Measurements from ENCODE around the gene PRKCA.
"Not testable (repeated sequence)": the region's sequence is repeated elsewhere in the genome, so short reads cannot be mapped to it uniquely, and the experiment has no call there.

The PRKCA gene

DNA sequence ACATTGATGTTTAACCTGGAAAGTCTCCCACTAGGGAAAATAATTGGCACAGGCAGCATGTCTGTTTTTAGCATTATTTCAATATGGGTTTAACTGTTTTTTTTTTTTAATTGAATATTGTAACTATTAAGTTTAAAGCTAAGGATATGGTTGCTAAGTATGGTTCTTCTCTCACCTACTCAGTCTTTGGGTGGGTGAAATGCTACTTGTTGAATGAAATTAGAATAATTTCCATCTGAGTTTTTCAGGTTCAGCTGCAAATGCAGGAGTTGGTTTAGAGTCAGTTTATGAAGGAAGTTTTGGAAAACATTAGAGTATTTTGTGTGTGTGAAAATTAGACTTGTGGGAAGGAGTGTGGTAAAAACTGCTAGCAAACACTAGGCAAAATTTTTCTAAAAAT lies 93.5 kb downstream of the PRKCA start:
- no peak for DNase-seq

DNA sequence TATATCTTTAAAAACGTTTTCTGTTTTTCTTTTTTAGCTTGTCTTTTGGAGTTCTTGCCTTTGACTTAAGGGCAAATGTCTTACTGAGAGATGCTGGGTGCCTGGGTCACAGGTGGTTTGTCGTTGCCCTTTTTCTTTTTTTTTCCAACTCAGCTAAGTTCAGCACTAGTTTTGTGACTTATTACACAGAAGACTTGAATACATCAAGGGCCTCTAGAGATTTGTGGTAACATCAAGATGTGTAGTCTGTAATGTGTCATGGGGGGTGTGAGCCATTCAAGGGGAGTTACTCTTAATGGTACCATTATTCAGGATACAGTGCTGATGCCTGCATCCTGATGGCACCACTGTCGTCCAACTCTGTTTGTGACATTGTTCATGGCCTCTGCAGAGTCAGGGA lies 95.1 kb downstream of the PRKCA start:
- DNase-seq, result no peak

DNA sequence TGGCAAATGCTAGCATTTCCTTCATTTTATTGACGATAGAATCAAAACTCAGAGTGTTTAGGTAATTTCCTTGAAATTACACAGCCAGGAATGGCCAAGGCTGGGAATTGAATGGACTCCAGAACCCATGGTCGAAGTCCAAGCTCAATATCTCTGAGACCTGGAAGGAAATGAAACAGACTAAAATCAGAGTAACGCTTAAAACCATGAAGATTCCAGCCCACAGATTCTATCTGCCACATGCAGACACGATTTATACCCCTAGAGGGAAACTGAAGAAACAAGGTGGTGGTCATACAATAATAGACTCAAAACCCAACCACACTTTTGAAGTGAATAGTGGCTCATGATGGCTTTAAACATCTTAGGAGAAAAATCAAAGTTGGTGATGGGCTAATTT lies 95.6 kb downstream of the PRKCA start:
- DNase-seq, result no peak

DNA sequence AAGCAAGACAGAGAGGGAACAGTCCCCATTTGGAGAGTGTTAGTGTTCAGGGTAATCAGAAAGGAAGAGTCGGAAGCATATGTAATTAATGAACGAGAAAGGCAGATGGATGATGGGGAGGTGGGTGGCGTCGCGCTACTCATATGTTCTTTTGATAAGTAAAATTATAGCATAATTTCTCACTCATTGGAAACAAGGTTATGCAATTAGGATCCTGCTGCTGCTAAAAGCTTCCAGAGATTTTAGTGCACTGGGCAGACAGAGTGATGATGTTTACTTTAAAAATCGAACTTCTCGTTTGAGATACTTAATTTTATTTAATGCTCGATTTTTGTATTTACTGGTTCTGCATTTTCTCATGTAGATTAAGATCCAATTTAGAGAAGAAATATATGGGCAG lies 96.2 kb downstream of the PRKCA start:
- DNase-seq, result no peak

DNA sequence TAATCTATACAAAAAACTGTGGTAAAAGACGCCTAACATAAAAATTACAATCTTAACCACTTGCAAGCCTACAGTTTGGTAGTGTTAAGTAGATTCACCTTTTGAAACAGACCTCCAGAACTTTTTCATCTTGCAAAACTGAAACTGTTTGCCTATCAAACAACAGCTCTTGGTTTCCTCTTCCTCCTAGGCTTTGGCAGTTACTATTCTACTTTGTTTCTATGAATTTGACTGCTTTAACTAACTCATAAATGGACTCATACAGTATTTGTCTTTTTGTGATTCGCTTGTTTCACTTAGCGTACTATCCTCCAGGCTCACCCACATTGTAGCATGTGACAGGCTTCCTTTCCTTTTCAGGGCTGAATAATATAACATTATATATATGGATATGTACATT lies 97.0 kb downstream of the PRKCA start:
- no peak for DNase-seq

DNA sequence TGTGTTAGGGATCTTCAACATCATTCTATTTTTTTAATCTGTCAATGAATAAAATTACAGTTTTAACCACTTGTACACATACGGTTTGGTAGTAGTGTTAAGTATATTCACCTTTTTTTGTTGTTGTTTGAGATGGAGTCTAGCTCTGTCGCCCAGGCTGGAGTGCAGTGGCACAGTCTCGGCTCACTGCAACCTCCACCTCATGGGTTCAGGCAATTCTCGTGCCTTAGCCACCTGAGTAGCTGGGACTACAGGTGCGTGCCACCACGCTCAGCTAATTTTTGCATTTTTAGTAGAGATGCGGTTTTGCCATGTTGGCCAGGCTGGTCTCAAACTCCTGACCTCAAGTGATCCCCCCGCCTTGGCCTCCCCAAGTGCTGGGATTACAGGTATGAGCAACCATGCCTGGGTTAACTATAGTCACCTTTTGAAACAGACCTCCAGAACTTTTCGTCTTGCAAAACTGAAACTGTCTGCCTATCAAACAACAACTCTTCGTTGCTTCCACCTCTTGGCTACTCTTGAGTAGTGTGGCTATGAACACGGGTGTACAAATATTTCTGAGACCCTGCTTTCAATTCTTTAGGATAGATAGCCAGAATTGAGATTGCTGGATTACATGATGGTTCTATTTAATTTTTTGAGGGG lies 97.8 kb downstream of the PRKCA start:
- DNase-seq, result not testable (repeated sequence)

DNA sequence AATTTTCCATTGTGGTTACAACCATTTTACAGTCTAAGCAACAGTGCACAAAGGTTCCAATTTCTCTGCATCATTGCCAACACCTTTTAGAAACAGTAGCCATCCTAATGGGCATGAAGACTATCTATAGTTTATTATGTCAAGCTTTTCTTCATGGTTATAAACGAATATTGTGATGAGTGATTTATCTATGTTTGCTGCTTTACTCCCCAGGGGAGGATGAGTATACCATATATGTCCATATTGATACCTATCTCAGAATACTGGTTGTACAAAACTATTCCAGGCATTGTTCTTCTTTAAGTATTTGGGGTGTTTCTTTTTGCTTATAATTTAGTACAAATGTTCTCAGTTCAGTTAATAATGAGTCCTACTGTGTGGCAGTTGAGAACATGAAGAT lies 98.3 kb downstream of the PRKCA start:
- DNase-seq, result no peak

DNA sequence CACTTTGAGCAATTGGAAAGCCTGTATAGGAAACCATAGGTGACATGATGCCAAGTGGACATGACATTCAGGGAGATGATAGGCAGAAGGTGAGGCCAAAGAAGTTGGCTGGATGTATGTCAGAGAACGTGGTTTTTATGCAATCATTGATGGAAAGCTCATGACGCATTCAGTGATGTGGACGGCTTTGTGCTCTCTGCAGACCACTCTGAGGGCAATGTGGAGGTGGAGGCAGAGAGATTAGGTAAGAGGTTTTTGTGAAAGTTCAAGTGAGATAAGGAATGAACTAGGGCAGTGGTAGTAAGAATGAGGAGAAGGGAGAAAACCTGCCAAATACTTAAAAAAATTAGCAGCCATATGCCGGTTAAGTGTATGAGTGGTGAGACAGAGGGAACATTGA lies 99.0 kb downstream of the PRKCA start:
- no peak for DNase-seq

DNA sequence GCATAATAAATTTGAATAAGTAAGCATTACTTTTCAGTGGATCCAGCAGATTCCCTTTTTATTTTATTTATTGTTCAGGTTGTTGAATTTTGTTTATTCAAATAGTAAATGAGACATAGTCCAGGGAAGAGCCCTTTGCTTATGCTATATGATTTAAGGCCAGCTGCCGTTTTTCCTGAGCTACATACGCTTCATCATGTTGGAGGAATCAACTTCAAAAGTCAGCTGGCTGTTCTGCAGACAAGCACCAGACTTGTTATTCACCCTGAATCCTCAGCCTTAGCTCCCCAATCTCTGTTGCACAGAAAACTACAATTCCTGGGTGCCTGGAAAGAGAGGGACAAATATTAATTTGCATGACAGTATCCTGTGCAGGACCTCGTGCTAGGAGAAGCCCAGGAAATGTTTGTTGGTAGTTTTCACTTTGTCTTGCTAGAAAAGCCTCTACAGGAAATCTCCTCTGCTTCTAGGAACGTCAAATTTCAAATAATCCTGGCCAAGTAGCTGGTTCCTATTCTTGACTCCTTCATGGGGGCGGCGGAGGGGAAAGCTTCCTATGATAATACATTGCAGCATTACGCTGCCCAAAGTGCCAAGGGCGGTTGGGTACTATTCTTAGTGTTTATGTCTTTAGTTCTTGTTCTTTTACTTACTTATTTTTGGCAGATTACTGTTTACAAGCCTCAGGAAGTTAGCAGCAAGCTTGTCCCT lies 101.6 kb downstream of the PRKCA start:
- no peak for DNase-seq

DNA sequence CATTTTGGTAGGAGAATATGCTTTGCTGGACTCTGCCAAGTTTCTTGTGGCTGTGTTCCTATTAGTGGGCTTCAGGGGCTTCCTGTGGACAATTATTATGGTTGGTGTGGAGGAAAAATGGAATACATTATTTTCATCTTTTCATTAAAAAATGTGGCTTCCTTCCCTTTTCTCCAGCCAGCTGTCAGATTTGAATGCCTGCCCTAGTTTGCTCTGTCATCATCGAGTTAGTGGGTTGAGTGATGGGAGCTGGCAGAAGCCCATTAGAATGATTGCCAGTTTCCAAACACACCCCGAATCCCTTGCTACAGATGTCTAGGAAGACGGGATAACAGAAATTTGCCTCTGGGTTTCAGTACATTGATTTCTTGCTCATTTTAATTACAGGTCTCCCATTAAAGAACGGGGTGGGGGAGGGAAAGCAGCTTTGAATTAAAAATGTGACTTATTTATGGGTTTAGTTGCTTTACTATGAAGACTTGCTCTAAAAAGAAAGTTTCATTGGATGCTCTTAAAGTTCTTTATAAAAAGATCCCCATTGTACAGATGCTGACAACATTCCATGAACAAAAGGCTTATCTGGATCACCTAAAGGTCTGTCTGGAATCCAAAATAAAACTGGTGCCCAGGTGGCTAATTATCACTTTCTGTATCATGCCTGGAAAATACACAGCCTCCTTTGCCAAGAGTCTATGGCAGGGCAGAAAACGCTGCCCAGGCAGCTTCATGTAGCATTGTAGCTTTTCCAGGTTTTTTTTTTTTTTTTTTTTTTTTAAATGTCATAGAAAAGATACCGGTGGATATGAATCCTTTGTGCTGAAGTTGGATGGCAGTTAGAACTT lies 103.6 kb downstream of the PRKCA start:
- DNase-seq, result no peak

DNA sequence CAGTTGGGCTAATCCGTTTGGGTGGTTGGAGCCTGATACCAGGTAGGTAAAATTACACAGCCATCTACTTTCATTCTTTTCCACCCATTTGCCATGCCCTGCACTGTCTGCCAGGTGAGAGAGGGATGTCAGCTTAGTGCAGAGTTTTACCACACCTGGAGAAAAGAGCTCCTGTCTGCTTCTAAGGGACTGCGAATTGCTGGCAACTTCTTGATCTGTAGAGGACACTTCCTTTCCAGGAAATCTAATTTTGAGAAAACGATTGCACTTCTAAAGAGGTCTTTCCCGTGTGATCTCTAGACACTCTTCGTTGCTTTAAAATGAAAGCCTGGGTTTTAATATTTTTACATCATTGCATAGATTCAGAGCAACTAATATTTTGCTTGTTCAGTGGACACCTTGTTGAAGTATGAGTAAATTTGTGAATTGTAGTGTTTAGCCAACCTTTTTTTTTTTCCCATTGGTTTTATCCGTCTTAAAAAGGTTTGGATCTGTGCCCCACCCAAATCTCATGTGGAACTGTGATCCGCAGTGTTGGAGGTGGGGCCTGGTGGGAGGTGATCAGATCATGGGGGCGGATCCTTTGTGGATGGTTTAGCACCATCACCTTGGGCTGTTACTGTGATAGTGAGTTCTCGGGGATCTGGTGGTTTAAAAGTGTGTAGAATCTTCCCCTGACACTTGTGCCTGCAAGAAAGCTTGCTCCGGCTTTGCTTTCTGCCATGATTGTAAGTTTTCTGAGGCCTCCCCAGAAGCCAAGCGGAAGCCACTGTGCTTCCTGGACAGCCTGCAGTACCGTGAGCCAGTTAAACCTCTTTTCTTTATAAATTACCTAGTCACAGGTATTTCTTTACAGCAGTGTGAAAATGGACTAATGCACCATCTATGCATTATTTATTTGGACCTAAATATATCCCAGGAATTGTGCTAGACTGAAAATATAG lies 104.6 kb downstream of the PRKCA start:
- no peak for DNase-seq

DNA sequence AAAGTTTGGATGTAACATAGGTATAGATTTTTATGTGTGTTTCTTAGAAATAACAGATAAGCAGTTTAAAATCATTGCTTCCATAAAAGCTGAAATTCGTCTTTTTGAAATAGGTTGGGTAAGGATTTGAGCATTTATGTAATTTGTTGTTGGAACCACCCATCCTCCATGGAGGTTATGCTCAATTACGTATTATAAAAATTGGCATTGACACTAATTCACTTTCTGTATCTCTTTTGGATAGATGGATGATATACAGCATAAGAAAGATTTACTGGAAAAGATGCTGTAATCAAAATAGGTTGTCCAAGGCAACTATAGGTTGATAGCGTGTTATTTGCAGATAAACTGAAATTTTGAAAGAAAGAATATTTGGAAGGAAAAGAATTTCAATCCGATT lies 105.5 kb downstream of the PRKCA start:
- no peak for DNase-seq

DNA sequence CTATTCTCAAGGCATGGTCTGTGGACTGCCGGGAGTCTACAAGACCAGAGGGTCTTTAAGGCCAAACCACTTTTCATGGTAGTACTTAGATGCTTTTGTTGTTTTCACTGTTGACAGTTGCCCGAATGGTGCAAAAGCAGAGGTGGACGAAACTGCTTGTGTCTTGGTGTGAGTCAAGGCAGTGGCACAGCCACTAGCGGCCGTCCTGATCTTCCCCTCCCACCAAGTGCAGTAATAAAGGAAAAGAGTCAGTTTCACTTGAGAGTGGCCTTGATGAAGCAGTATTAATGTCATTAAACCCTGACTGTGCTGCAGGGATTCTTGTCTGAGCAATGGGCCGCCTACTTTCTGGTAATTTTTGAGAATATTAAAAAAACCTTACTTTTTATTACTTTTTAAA lies 109.1 kb downstream of the PRKCA start:
- no peak for DNase-seq

DNA sequence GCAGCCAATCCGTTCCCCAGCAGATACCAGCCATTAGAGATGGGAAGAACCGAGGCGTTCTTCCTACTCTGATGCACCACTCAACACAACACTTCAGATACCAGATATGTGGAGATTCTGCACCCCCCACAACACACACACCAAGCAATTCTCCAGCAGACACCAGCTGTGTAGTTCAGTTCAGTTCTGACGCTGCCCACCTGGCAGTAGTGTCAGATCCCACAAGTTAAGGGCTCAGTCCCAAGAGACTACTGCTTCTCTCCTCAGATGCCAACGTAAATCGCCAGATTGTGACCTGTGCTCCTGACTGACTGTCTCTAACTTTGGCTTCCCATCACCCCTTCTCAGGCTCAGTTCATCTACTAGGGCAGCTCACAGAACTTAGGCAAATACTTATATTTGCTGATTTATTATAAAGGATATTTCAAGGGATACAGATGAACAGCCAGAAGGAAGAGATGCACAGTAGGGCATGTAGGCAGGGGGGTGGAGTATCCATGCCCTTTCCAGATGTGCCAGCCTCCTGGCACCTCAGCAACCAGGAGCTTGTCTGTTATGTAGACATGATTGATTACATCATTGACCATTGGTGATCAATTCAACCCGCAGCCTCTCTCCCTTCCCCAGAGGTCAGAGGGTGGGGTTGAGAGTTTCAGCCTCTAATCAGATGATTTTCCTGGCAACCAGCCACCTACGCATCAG lies 110.6 kb downstream of the PRKCA start:
- DNase-seq, result no peak

DNA sequence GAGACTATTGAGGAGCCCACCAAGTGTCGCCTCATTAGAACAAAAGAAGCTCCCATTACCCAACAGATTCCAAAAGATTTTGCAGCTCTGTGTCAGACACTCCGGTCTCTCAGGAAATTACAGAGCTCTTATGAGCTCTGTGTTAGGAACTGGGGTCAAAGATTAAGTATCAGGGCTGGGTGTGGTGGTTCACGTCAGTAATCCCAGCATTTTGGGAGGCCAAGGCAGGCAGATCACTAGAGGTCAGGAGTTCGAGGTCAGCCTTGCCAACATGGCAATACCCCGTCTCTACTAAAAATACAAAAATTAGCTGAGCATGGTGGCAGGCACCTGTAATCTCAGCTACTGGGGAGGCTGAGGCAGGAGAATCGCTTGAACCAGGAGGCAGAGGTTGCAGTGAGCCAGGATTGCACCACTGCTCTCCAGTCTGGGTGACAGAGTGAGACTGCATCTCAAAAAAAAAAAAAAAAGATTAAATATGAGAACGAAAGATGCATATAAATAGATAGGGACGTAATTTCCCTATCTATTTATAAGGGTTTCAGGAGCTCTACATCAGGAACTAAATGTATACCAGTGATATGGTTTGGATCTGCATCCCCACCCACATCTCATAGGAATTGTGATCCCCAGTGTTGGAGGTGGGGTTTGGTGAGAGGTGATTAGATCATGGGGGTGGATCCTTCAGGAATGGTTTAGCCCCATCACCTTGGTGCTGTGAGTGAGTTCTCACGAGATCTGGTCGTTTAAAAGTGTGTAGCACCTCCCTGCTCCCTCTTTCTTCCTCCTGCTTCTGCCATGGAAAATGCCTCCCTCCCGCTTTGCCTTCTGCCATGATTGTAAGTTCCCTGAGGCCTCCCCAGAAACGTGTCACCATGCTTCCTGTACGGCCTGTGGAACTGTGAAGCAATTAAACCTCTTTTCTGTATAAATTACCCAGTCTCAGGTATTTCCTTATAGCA lies 111.4 kb downstream of the PRKCA start:
- no peak for DNase-seq

DNA sequence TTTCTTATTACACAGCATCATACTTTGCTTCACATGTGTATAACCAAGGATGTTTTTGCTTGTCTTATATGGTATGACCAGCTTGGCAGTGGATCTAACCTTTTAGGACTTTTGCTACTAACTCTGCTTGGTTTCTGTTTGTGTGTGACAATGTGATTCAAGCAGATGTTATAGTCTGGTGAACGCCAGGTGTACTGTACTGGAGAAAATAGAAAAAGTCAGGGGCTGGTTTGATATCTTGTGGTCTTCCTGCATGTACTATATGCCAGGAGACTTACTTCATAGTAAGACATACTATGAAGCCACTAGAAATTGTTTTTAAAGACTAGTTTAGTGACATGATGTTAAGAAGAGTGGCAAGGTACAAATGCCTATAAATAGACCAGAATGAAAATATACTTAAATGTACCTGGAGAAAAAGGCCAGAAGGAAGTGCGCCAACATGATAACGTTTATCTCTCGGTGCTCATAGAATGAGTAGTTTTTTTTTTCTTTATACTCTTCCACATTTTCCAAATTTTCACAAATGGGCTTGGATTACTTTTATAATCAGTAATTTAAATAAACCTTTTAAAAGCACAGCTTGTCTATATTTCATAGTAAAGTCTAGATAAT lies 112.3 kb downstream of the PRKCA start:
- DNase-seq, result no peak

DNA sequence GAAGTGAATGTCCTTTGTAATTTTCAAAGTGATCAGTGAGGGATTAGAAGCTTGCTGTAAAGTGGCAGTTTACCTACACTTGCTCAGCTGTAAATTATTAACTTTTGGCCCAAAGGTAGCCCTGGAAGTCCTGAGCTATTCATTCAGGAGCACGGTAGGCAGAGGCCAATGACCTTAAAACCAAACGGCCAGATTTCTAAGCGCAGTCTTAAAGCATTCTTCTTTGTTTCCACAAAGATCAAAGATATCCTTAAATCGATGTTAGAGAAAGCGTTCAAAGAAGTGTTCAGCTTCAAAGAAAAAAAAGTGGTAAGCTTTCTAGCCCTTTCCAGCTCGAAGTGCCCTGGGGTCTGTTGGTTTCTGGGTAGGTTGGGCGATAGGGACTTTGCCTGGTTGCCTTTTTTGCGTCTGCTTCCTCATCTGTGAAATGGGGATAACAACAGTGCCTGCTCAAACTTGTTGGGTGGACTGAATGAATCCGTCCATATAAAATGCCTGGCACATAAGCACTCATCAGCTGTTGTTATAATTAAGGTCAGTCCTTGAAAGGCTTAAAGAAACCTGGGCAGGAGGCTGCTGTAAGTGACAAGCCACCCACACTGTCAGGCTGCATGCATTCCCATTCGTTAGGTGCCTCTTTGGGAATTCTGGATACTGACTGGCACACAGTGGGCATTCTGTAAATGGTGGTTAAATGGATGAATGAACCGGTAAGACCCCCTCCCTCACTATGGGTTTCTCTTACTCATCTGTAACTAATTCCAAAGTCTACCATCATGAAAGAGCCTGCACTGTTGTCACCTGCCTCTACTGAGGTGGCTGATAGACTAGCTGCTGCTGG lies 113.2 kb downstream of the PRKCA start:
- no peak for DNase-seq

DNA sequence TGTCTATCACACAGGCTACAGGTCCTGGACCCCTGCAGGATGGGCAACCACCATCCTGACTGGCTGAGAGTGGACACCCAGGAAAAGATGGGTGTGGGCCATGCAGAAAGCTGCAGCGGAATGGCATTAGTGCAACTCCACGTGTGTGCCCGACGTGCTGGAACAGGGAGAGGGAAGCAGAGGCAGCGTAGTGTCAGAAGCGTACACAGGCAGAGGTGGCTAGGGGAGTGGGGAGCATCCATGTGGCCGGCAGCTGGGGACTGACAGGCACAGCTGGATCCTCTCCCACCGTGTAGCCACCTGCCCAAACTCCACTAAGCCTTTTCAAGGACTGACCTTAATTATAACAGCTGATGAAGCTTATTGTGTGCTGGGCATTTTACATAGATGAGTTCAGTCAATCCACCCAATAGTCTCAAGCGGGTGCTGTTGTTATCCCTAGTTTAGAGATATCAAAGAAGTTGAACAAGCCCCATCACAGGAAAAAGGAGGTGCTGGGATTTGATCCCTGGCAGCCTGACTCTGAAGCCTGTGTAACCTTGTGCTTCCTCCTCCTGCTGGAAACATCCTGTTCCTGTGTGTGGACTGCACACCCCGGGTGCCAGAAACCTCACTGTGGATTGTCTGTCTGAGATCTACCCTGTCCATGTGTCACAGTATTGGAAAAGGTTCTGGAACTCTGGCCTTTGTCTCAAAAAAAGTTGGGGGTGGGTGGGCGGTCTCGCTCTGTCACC lies 114.0 kb downstream of the PRKCA start:
- DNase-seq, result no peak

DNA sequence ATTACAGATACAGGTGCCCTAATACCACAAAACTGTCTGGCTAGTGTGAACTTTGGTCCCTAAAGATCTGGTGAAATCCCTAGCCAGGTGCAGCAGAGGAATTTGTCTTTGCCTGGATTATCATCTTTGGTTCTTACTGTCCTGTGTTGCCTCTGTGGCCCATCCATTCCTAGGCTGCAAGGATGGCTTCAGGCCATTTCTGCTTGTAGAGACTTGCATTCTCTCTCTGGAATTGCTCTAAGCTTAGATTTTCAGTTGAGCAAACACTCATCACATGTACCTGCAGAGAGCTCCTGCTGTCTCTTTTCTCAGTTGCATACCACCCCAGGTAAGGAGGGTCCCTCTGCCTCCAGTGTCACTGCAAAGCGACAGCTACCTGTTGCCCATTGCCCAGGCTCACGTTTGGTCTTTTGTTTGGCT lies 114.9 kb downstream of the PRKCA start:
- DNase-seq, result no peak

All from NCI-H510A (cell line).